Esophagus muscularis mucosa (tissue), 4 donors: ENCODE data around the gene UBE2N. TPM values are rescaled to one million over a fixed set of nuclear protein-coding genes. Genes with fewer than 3 reads are reported as not detected.
"Not testable (repeated sequence)": the region's sequence is repeated elsewhere in the genome, so short reads cannot be mapped to it uniquely, and the experiment has no call there.

Source experiments
- DNase-seq: peaks from one replicate; pipeline ENCODE4 v3.0.0-alpha.2; 2017; ENCODE audit errors: extremely low spot score
- H3K27ac ChIP-seq, 4 donors: fragments of 200-600 bp; sonication (generic); replicated peaks in 1 of 4; 1 replicate in 3 of 4; 2 replicates in 1 of 4; pipeline ENCODE4 v1.5.1; 2016 to 2019; ENCODE audit warnings: mild to moderate bottlenecking in 1 of 4
- H3K27me3 ChIP-seq, 4 donors: fragments of 200-600 bp; sonication (generic); one replicate each; pipeline versions ENCODE4 v1.5.1 to v1.6.0; 2016 to 2019
- H3K36me3 ChIP-seq, 4 donors: fragments of 200-600 bp; sonication (generic); one replicate each; pipeline ENCODE4 v1.5.1; 2016 to 2019
- H3K4me1 ChIP-seq, 4 donors: fragments of 200-600 bp; sonication (generic); one replicate each; pipeline ENCODE4 v1.5.1; 2016 to 2019
- H3K4me3 ChIP-seq, 4 donors: fragments of 200-600 bp; sonication (generic); 1 replicate in 2 of 4; 2 replicates in 2 of 4; pipeline ENCODE4 v1.5.1; 2016 to 2019; ENCODE audit warnings: mild to moderate bottlenecking in 4 of 4, moderate library complexity in 1 of 4
- H3K9me3 ChIP-seq, 4 donors: fragments of 200-600 bp; sonication (generic); 1 replicate in 3 of 4; 2 replicates in 1 of 4; pipeline ENCODE4 v1.5.1; 2016 to 2019
- CTCF ChIP-seq, 3 experiments: fragments of 200-600 bp in 2 of 3; fragments of 450-650 bp in 1 of 3; sonication (generic) in 2 of 3; IDR thresholded peaks; one replicate each; pipeline ENCODE4 v1.5.1; 2017 to 2019; ENCODE audit warnings: antibody characterized with exemption in 3 of 3, mild to moderate bottlenecking in 2 of 3, moderate library complexity in 1 of 3
- EP300 ChIP-seq: sonication (generic); formaldehyde crosslinking; IDR thresholded peaks from one replicate; pipeline ENCODE4 v1.6.1; 2017; ENCODE audit warnings: antibody characterized with exemption
- POLR2A ChIP-seq: fragments of 450-650 bp; IDR thresholded peaks from one replicate; pipeline ENCODE4 v1.6.1; 2017; ENCODE audit warnings: antibody characterized with exemption, moderate library complexity, mild to moderate bottlenecking, low read depth
- POLR2AphosphoS5 ChIP-seq, 2 donors: sonication (generic); formaldehyde crosslinking; IDR thresholded peaks; one replicate each; pipeline ENCODE4 v1.6.1; 2017; ENCODE audit warnings: antibody characterized with exemption in 2 of 2
- WGBS: methylation state at CpG from one replicate; pipeline ENCODE4 v1.1.5; 2018; 5-methylcytosine and 5-hydroxymethylcytosine counted together
- intact Hi-C: fragments of 100-400 bp; cut with DNase I; formaldehyde crosslinking; loops from one replicate; pipeline ENCODE4 v1.15.1; 2023
- total RNA-seq, 4 donors: library from RNA; depleted of rRNA; stranded (reverse); fragments of >200 nt; gene quantifications; one replicate each; pipeline versions ENCODE4 v1.1.0 to v1.2.1, GENCODE V29; 2016

The UBE2N gene
- total RNA-seq, 4 donors from 2014 or later = 37.8 to 106 (median 61.8) TPM

GRCh38 chr12:93378998-93379325 is 62.8 kb downstream of the UBE2N start:
- H3K27ac ChIP-seq = peak overlapping the region; percentile 93 to 99 (median 96)
- TF ChIP-seq POLR2AphosphoS5 (IDR thresholded peaks at IDR 0.05) (no peak), EP300 (no peak), POLR2A (no peak), CTCF (IDR thresholded peaks at IDR 0.05) (no peak)
- no peak for DNase-seq
- intact Hi-C loops = no loop called here
- no peaks in the 10 kb centered on the region for H3K27me3 ChIP-seq
- 0% methylated on average over 4 of the region's 4 CpGs for WGBS
- H3K36me3 ChIP-seq = no peaks in the 10 kb centered on the region
- no peaks in the 10 kb centered on the region for H3K9me3 ChIP-seq
- H3K4me1 ChIP-seq = peaks cover 10 to 72% (median 62%) of the 10 kb centered on the region in 4 donors
- H3K4me3 ChIP-seq = peak overlapping the region; percentile 65 to 98 (median 80)

GRCh38 chr12:93378196-93378997 is 63.4 kb downstream of the UBE2N start:
- peak overlapping the region; percentile 93 to 99 (median 96) for H3K27ac ChIP-seq
- H3K36me3 ChIP-seq, H3K27me3 ChIP-seq, H3K9me3 ChIP-seq, intact Hi-C loops: not testable (repeated sequence)
- TF ChIP-seq POLR2AphosphoS5 (IDR thresholded peaks at IDR 0.05) = peak; percentile 39 to 51
- peak; percentile 21 for TF ChIP-seq POLR2A
- peaks cover 13 to 72% (median 56%) of the 10 kb centered on the region in 4 donors for H3K4me1 ChIP-seq
- peak overlapping the region; percentile 65 to 98 (median 80) for H3K4me3 ChIP-seq
- 0% methylated on average over 32 of the region's 64 CpGs for WGBS
- peak; percentile 92 for DNase-seq

GRCh38 chr12:93377252-93378195 is 64.2 kb downstream of the UBE2N start, which contains the start of gene NUDT4:
NUDT4 (plus strand) TSS chr12:93377925; CDS start chr12:93378323, 398 bp downstream.
- peak; percentile 91 for TF ChIP-seq POLR2A
- TF ChIP-seq POLR2AphosphoS5 (IDR thresholded peaks at IDR 0.05) = peak; percentile 98 to 99
- peak in 1 of 3 experiments; percentile 10 for TF ChIP-seq CTCF (IDR thresholded peaks at IDR 0.05)
- no peak for TF ChIP-seq EP300
- peak; percentile 99 for DNase-seq
- Histone ChIP-seq H3K27me3 (no peaks in the 10 kb centered on the region), H3K4me3 (peak within 1 kb of the TSS; percentile 65 to 98 (median 80)), H3K4me1 (peaks cover 13 to 71% (median 47%) of the 10 kb centered on the region in 4 donors), H3K36me3 (no peaks in the 10 kb centered on the region), H3K9me3 (no peaks in the 10 kb centered on the region), H3K27ac (peak within 1 kb of the TSS; percentile 93 to 99 (median 96))
- 5% methylated on average over 37 of the region's 79 CpGs for WGBS
- intact Hi-C loops = no loop called here

GRCh38 chr12:93376436-93377251 is 65.1 kb downstream of the UBE2N start:
- Histone ChIP-seq H3K36me3 (no peaks in the 10 kb centered on the region), H3K27ac (peak overlapping the region; percentile 93 to 99 (median 96)), H3K4me3 (peak overlapping the region; percentile 65 to 98 (median 80)), H3K9me3 (peaks cover 0 to 3% (median 0%) of the 10 kb centered on the region in 4 donors), H3K4me1 (peaks cover 13 to 62% (median 39%) of the 10 kb centered on the region in 4 donors), H3K27me3 (no peaks in the 10 kb centered on the region)
- intact Hi-C loops = no loop called here
- WGBS = 64% methylated on average over 10 of the region's 10 CpGs
- TF ChIP-seq POLR2AphosphoS5 (IDR thresholded peaks at IDR 0.05) = peak; percentile 47 to 60
- TF ChIP-seq POLR2A = no peak
- TF ChIP-seq EP300 = no peak
- no peak for DNase-seq

- TF ChIP-seq POLR2A = no peak
- TF ChIP-seq EP300 = no peak
- TF ChIP-seq POLR2AphosphoS5 (IDR thresholded peaks at IDR 0.05) = no peak
- TF ChIP-seq CTCF (IDR thresholded peaks at IDR 0.05) = no peak
- Histone ChIP-seq H3K4me1 (peaks cover 13 to 55% (median 31%) of the 10 kb centered on the region in 4 donors), H3K27ac (peak overlapping the region; percentile 93 to 99 (median 96)), H3K9me3 (peaks cover 0 to 3% (median 0%) of the 10 kb centered on the region in 4 donors), H3K4me3 (peak overlapping the region in 3 of 4 donors; percentile 65 to 81 (median 78)), H3K36me3 (no peaks in the 10 kb centered on the region), H3K27me3 (no peaks in the 10 kb centered on the region)
- DNase-seq = no peak
- WGBS = 96% methylated on average over 6 of the region's 6 CpGs
- intact Hi-C loops = no loop called here
Measured at GRCh38 chr12:93375906-93376305, 65.8 kb downstream of the UBE2N start.
